HG02852 (cell line): ENCODE results near the gene HPS1.

Source experiments
- ATAC-seq: cut with Tn5 transposase; IDR thresholded peaks from one replicate; pipeline ENCODE4 v1.9.1; 2021; ENCODE audit warnings: mild to moderate bottlenecking, moderate library complexity; ENCODE audit not compliant: unreplicated experiment

The HPS1 gene

DNA sequence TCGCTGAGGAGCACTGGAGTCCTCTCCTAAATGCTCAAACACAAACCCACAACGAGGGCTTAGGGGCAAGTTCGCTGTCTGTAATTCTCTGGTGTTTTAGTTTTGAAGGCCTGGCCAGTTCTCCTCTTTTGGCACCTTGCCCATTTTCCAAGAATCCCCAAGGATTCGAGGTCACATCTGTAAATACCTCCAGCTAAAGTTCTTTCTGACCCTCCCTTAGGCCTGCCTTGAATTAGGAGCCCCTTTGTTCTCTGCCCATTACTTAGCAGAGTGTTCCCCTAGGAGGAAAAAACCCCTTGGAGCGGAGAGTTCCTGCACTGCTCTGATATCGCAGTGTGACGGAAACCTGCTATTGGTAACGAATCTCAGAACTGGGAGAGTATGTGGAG, 31.0 kb downstream of the HPS1 start:
- ATAC-seq: no peak

DNA sequence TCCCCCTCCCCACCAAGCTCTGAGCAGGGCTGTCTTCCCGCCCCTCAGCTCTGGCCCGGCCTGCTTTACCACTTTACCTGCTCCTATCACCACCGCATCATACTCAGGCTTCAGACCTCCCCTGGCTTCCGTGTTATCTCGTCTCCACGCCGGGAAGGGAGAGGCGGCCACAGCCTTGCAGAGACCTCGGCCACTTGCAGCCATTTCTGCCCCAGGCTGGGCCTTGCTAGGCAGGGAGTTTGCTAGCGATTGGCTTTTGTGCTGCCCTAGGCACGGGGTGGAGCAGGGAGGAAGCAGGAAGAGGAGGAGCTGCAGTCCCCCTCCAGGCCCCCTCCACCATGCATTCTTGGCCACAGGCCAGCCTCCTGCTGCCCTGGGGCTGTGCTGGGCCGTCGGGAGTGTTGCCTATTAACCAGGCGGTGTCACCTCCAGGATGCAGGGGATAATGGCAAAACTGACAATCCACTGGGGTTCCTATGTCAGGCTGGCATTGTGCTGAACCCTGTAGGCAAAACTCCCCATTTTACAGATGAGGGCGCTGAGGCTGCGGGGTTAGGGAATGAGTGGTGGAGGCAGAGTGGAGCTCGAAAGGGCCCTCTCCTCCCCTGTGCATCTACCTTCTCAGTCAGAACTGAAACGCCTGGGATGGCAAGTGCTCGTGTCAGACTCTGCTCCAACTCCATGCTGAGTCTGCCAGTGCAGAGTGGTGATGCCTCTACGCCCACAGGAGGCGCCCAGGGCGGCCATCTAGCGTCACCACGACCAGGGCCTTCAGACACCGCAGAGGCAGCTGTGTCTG, 31.6 kb downstream of the HPS1 start, which contains the start of gene PYROXD2:
PYROXD2 (minus strand) TSS at position 251 of the 799 bp plus-strand sequence; CDS start at position 204, 47 bp downstream.
- ATAC-seq: no peak

DNA sequence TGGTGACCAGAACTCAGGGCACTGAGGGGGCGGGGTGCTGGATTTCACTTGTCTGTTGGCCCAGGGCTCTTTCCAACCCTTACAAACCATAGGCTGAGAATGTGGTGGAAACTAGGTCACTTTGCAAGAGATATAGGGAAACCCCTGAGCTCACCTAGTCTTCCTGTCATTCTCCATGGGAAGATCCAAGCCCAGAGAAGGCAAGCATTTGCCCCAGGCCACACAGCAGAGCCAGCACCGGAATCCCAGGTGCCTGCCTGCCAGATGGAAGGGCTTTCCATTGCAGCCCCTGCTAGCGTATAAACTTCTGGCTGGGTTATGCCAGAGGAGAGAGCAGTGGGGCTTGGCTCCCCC, 32.2 kb downstream of the HPS1 start:
- no peak for ATAC-seq

DNA sequence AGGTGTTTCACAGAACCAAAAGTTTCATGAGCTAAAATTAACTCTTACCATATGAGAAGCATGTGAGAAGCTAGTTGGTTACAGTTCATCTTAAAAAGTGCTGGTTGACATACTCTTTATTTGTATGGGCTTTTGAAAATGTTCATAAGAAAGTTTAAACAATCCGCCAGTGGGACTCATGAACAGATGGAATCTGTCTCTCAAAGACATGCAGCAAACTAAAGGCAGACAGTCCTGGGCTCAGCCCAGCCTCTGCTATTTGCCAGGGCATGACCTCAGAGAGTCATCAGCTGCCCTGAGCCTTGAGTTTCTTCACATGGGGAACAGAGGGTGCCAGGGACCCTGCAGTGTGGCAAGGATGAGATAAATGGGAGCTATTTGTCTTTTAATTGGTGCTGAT, 35.0 kb downstream of the HPS1 start:
- ATAC-seq: no peak

DNA sequence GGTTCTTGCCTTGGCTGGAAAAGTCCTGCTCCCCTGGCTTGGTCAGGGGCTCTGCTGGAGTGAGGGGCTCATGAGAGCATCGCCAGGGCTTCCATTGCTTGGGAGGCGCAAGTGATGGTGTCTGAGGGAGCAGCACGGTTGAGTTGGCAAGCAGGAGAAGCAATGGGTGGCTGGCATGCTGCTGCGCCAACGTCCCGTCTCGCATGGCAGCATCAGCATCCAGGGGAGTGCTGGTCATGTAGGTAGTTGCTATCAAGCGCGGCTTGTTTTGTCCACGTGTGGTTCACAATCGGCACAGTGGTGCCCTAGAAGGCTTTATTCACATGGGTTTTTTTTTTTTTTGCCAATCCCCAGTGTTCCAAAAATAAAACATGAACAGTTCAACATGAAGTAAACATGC, 35.6 kb downstream of the HPS1 start:
- no peak for ATAC-seq

DNA sequence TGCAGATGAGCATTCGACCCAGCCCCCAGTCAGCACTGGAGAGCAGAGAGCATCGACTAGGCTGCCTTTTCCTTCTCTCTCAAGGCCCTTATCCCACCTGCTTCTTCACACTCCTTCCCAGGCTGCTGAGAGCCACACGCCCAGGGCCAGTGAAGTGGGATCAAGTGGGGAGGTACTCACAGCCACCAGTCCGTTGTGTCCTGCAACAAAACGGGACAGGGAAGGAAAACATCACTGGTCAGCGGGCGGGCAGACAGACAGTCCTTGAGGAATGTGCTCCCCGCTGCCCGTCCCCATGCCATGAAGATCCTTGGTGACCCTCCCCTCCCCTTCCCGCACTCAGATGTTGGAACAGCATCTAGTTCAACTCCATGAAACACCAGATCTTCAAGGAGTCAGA, 36.0 kb downstream of the HPS1 start:
- ATAC-seq: no peak

DNA sequence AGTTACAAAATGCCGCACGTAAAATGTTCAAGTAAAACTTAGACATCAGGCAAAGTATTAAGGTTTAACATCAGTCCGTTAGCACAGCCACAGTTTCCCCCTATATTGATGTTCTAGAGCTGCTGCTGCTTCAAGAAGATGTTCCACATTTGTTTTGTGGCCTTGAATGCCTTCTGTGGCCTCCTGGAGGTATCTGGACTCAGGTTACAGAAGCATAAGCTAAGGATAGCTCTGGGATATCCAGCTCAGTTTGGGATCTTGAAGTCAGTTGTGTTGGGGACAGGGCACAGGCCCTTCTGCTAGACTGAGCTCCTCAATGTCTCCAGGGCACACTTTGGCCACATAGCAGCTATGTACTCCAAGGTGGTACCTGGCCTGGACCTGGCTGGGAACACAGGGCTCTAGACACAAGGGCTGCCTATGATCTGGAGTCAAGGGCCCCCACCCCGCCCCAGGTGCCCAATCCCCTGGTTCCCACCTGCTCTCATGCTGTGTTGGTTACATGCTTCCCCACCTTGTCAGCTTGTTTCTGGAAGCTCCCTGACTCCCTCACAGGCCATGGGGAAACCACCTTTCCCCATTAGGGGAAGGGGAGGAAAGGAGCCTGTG, 36.5 kb downstream of the HPS1 start:
- no peak for ATAC-seq

DNA sequence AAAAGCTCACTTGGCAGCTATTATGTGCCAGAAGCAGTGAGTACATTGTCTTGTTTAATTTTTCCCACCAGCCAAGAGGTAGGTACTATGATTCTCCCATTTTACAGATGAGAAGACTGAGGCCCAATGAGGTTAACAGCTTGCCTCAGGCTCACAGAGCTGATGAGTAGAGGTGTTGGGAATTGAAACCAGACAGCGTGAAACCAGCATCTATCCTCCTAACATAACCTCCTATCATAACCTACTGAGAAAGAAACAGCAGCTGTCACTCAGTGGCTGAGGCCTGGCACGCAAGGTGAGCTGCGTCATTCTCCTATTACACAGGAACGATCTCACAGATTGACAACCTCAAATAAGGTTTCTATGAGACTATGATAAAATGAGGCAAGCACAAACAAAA, 37.9 kb downstream of the HPS1 start:
- ATAC-seq: no peak

DNA sequence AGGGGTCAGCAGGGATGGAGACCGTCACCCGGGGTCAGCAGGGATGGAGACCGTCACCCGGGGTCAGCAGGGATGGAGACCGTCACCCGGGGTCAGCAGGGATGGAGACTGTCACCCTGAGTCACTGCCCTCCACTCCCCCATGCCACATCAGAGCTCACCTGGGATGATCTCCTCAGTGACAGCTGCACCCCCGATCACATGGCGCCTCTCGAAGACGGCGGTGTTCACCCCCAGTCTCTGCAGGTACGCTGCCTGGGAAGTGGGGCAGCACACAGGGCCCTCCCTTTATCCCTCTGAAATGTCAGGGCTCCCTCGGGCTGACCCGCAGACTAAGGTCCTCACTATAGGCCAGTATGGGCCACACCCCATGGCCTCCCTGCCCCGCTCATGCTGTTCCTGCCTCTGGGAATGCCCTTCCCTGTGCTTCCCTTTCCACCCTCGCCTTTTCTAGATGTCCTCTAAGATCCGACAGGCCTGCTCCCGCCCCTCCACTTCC, 38.9 kb downstream of the HPS1 start:
- ATAC-seq: no peak

DNA sequence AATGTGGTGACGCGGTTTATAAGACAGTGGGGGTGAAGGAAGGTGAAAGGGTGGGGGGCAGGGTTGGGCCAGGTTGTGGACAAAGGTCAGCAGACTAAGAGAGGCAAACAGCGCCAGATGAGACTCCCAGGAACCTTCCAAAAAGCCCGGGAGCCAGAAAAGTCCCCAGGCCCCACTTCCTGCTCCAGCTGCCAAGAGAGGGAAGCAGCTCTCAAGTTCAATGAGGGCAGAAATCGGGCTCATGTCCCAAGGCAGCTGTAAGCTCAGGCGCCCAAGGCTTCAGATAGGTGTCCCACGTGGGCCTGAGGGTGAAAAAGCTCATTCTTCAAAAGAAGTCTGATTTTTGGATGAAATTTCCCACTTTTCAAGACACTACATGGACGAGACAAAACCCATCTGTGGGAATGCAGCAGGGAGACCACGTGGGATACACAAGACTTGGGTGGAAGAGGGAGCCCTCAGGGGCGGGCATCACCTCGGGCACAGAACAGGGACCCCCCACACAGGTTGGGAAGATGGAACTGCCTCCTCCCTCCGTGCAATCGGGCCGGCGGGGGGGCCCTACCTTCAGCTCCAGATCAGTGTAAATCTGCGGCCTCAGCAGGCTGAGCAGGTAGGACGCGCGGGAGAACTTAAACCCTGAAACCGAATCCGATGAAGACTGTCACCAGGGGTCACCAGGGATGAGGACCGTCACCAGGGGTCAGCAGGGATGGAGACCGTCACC, 39.6 kb downstream of the HPS1 start:
- ATAC-seq: no peak

DNA sequence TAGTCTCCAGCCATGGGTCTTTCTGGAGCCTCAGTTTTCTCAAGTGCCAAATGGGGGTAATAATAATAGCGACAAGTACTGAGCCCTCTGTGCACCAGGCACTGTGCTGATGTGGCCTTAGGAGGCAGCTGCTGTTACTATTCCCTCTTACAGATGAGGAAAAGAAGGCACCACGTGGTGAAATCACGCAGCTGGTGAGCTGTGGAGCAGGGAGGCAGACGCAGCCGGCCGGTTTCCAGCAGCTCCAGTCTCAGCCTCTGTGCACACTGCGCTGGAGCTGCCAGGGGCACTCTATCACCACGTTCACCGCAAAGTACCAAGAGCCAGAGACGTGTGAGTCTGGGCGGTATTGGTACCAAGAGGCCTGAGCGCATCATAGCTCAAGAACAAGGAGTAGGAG, 41.3 kb downstream of the HPS1 start:
- no peak for ATAC-seq

DNA sequence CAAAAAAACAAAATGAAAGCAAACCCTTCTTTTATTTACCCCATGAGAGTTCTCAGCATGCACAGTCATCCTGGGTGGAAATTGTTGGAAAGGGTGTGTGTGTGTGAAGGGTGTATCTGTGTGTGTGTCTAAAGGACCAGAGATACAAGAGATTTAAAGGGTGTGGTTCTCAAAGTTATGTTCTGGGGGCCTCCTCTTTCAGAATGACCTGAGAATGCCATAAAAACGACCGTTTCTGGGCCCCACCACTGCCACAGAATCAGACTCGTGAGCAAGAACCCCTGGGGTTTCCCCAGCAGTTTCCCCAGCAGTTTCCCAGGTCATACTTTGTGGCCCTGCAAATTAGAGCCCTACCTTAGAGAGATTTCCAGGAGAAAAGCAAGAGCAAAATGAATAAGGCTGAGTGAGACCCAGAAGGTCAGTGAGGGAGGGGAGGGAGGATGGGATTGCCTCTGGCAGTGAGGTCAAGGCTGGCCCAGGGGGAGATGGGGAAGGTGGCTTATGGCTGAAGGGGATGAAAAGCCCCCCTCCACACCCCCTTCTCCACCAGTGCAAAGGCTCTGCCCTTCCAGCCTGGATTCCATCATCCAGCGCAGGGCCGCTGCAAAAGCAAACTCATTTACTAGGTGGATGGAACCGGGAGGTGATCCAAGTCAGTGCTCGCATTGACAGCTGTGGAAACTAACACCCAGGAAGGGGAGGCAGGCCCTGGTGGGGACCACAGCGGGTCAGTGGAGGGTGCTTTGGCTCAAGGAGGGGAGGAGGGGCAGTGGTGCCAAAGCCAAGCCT, 42.0 kb downstream of the HPS1 start:
- ATAC-seq: peak; percentile 72

DNA sequence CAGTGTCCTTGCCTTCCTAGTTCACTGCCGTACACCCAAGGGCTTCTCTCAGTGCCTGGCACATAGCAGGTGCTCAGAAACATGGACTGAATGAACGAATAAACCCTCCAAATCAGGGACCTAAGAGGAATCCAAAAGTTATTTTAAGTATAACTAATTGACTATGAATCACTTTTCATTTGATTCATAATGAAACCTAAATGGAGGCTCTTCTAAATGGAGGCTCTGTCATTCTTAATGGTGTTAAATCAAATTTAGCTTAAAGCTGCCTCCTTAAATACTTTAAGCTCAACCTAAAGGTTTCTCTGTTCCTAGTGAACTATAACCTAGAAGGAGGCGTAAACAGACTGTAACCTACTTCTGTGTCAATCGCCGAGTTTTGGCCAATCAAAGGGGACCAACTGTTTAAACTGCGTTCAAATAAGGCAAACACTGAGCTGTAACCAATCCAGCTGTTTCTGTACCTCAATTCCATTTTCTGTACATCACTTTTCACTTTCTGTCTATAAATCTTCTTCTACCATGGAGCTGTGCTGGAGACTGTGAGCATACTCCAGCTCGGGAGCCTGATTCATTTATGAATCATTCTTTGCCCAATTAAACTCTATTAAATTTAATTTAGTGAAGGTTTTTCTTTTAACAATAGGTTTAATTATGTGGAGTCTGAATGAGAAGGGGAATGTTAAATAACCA, 42.8 kb downstream of the HPS1 start:
- no peak for ATAC-seq

DNA sequence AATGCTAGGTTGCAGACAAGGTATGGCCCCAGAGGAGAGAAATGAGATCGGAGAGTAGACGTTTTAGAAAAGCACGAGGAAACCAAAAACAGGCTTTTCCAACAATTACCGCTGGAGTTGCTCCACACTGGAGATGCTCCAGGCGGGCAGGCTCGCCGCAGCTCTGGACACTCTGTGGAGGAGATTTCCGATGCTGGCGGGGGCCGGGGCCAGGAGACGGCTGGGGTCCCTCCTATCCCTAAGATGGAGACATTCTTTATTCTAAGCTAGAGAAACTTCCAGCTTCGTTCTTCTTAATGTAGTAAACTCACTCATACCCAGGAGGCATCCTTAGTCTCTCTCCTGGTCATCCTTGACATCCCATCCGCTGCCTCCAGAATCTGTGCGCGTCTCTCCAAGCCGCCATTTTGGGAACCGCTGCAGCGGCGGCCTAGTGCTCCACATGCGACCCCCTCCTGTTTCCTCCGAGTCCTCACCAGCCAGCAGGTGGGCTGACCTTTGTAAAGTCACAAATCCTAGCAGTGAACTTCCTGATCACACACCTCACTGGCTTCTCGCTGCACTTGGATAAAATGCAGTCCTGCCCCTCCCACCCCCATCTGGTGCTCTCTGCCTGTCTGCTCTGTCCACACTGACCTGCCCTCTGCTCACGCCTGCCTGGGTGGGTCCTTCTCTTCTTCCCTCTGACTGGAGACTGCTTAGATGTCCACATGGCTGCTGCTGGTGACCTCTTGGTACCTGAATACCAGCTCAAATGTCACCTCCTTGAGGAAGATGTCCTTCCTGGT, 43.6 kb downstream of the HPS1 start:
- no peak for ATAC-seq

DNA sequence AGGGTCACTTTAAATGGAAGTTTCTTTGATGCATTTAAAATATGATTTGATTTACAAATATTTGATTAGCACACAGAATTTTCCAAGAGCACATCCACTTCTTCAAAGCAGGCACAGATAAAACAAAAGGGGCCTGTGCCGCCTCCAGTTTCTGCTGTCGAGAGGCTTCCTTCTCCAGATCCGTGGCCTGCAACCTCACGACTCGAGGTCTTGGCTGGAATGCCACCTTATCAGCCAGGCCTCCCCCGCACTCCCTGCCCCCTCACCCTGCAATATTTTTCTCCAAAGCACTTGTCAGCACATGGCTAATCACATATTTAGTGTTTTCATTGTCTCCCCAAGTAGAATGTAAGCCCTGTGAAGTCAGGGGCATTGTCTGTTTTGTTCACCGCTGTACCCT, 44.3 kb downstream of the HPS1 start:
- no peak for ATAC-seq

DNA sequence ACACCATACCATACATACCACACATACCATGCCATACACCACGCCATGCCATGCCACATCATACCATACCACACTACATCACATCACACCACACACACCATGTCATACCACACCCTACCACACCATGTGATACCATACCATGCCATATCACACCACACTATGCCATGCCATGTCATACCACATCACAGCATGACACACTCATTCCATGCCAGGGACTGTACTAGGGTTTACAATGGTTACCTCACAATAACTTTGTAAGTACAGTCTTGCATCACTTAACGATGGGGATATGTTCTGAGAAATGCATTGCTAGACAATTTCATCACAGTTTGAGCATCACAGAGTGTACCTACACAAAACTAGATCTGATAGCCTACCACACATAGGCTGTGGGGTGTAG, 46.3 kb downstream of the HPS1 start:
- no peak for ATAC-seq

DNA sequence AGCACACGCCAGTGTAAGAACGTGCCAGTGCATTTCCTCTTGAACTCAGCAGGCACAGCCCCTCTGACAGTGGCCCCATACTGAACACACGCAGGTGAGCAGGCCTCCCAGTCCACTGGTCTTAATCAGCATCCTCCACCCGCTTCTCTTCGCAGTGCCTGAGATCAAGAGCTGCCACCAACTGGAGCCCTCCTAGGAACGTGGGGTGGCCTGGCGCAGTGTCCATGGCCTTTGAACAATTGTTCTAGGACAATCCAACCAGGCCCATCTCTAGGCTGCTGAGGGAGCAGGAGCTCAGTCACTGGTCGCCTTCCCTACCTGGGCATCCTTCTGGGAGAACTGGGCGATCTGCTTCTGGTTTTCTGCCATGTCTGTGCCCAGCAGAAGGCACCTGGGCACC, 47.0 kb downstream of the HPS1 start:
- no peak for ATAC-seq

DNA sequence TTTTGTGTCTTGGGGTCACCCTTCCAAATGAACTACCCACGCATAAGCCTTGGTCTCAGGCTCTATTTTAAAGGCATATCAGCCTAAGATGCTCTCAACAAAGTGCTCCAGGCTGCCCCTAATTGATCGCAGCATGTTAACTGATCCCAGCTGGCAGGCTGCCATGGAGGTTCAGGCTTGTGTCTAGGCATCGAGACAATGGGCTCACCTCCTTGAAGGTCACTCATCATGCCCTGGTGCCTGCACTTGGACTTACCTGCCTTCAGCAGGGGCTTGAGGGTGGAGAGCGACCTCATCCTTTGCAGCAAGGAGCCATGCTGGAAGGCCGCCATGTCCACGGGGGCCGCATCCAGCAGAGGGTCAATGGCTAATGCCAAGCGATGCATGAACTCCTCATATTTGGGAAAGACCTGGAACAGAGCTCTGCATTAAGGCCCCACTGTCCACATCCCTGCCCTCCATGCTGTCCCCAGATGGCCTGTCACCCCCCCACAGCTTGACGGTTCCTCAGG, 49.6 kb downstream of the HPS1 start:
- ATAC-seq: no peak
